Myocyte (in vitro differentiated cells): Measurements from ENCODE around the gene CRADD. TPM values are rescaled to one million over a fixed set of nuclear protein-coding genes. Genes with fewer than 3 reads are reported as not detected.
"Not testable (repeated sequence)": the region's sequence is repeated elsewhere in the genome, so short reads cannot be mapped to it uniquely, and the experiment has no call there.

Experiments
- DNase-seq: peaks from one replicate; pipeline ENCODE4 v3.0.0-alpha.2; 2012; ENCODE audit warnings: low read depth
- total RNA-seq: library from RNA; depleted of rRNA; stranded (reverse); fragments of >200 nt; gene quantifications from 2 replicates; pipeline ENCODE4 v1.2.3, GENCODE V29; 2014

The CRADD gene
- total RNA-seq, 1 donor from 2014 or later: 30.1 TPM

- no peak for DNase-seq
Observed at GRCh38 chr12:93734784-93735183, 57.6 kb downstream of the CRADD start.

GRCh38 chr12:93736640-93737178, 59.5 kb downstream of the CRADD start:
- DNase-seq: no peak

GRCh38 chr12:93737457-93738198, 60.5 kb downstream of the CRADD start:
- DNase-seq: no peak

- no peak for DNase-seq
Observed at GRCh38 chr12:93738199-93739058, 61.3 kb downstream of the CRADD start.

- peak; percentile 35 for DNase-seq
Observed at GRCh38 chr12:93740751-93741150, 63.6 kb downstream of the CRADD start.

GRCh38 chr12:93741659-93742109, 64.5 kb downstream of the CRADD start:
- no peak for DNase-seq

- peak; percentile 78 for DNase-seq
Observed at GRCh38 chr12:93742110-93742934, 65.1 kb downstream of the CRADD start.

- no peak for DNase-seq
Observed at GRCh38 chr12:93743229-93743998, 66.2 kb downstream of the CRADD start.

- DNase-seq: no peak
Observed at GRCh38 chr12:93743999-93744689, 67.0 kb downstream of the CRADD start.

- DNase-seq: no peak
Observed at GRCh38 chr12:93745286-93745685, 68.1 kb downstream of the CRADD start.

GRCh38 chr12:93746572-93747168, 69.5 kb downstream of the CRADD start:
- DNase-seq: no peak

GRCh38 chr12:93748672-93749383, 71.7 kb downstream of the CRADD start:
- no peak for DNase-seq

GRCh38 chr12:93749515-93749914, 72.3 kb downstream of the CRADD start:
- DNase-seq: no peak

- no peak for DNase-seq
Observed at GRCh38 chr12:93750056-93750455, 72.9 kb downstream of the CRADD start.

GRCh38 chr12:93751864-93752610, 74.9 kb downstream of the CRADD start:
- DNase-seq: no peak

- DNase-seq: no peak
Observed at GRCh38 chr12:93753285-93753684, 76.1 kb downstream of the CRADD start.

- DNase-seq: no peak
Observed at GRCh38 chr12:93753838-93754429, 76.8 kb downstream of the CRADD start.

- DNase-seq: not testable (repeated sequence)
Observed at GRCh38 chr12:93754859-93755258, 77.7 kb downstream of the CRADD start.
